ENCODE measurements around the gene NEDD4L.

NEDD4L gene

DNA sequence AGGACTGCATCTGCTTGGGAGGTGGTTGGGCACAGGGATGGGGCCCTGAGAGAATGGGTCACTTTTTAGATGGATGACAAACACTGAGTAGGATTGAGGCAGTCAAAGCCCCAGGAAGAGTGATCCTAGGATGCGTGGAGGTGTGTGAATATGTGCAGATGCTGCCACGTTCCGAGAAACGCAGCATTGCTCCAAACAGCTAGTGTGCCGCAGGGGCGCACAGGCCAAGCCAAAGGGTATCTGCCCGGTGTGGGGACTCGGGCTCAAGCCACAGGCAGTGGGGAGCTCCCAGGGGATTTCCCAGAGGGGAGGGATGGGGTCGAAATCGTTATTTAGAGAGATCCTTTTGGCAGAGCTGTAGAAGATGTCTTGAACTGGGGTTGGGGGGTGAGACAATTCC, 310.8 kb downstream of the NEDD4L start:
- no peak for ATAC-seq

DNA sequence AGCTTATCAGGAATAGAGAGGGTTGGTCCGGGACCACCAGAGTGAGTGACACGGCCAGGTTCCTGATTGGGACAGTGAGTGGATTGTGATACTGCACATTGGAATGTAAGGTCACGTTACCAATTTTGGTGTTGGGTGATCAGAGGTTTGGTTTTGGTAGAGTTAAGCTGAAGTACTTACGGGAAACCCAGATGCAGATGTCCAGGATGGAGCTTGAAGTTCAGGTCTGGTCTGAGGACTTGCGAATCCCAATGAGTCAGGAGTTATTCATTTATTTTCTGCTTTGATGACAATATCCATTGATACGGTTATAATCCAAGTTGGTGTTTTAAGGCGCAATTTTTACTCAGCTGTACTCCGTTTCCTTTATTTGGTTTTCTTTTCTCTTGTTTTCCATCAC, 311.2 kb downstream of the NEDD4L start:
- no peak for TF ChIP-seq TOX (CRISPR knock-in tag; IDR thresholded peaks at IDR 0.05; ENCODE audit: borderline replicate concordance)
- no peak for TF ChIP-seq CREB5 (CRISPR knock-in tag; IDR thresholded peaks at IDR 0.05; ENCODE audit: low read depth)
- no peak for TF ChIP-seq CSDC2 (CRISPR knock-in tag; IDR thresholded peaks at IDR 0.05)
- TF ChIP-seq ZNF8 (CRISPR knock-in tag; IDR thresholded peaks at IDR 0.05) = no peak
- no peak for TF ChIP-seq PATZ1 (CRISPR knock-in tag; IDR thresholded peaks at IDR 0.05; ENCODE audit: borderline replicate concordance)
- no peak for TF ChIP-seq ISL1 (CRISPR knock-in tag; IDR thresholded peaks at IDR 0.05)
- no peak for TF ChIP-seq ZNF565 (CRISPR knock-in tag; conservative IDR thresholded peaks at IDR 0.05; ENCODE audit: low read depth)
- TF ChIP-seq BACH2 (CRISPR knock-in tag; IDR thresholded peaks at IDR 0.05; ENCODE audit: borderline replicate concordance) = no peak
- TF ChIP-seq TSHZ2 (CRISPR knock-in tag; IDR thresholded peaks at IDR 0.05) = no peak
- TF ChIP-seq ZFP30 (CRISPR knock-in tag; IDR thresholded peaks at IDR 0.05) = no peak
- TF ChIP-seq POU6F1 (CRISPR knock-in tag; IDR thresholded peaks at IDR 0.05; ENCODE audit: borderline replicate concordance, low read depth) = no peak
- TF ChIP-seq ZNF70 (CRISPR knock-in tag; IDR thresholded peaks at IDR 0.05) = no peak
- ATAC-seq = no peak

More for the DNA sequence above, 310.8 kb downstream of the NEDD4L start:
- TF ChIP-seq CREB5 (CRISPR knock-in tag; IDR thresholded peaks at IDR 0.05; ENCODE audit: low read depth) (no peak), TSHZ2 (CRISPR knock-in tag; IDR thresholded peaks at IDR 0.05) (no peak), ARNTL (CRISPR knock-in tag; IDR thresholded peaks at IDR 0.05; ENCODE audit: borderline replicate concordance, low read depth) (no peak)

- no peak for ATAC-seq
- TF ChIP-seq CSDC2 (CRISPR knock-in tag; IDR thresholded peaks at IDR 0.05) = no peak
- no peak for TF ChIP-seq CREB5 (CRISPR knock-in tag; IDR thresholded peaks at IDR 0.05; ENCODE audit: low read depth)
- TF ChIP-seq CSRNP3 (CRISPR knock-in tag; IDR thresholded peaks at IDR 0.05) = no peak
- TF ChIP-seq ISL1 (CRISPR knock-in tag; IDR thresholded peaks at IDR 0.05) = no peak
- TF ChIP-seq ZFP30 (CRISPR knock-in tag; IDR thresholded peaks at IDR 0.05) = no peak
- TF ChIP-seq SNAI2 (CRISPR knock-in tag; IDR thresholded peaks at IDR 0.05) = no peak
- TF ChIP-seq TOX (CRISPR knock-in tag; IDR thresholded peaks at IDR 0.05; ENCODE audit: borderline replicate concordance) = no peak
- no peak for TF ChIP-seq POU6F1 (CRISPR knock-in tag; IDR thresholded peaks at IDR 0.05; ENCODE audit: borderline replicate concordance, low read depth)
- TF ChIP-seq BACH2 (CRISPR knock-in tag; IDR thresholded peaks at IDR 0.05; ENCODE audit: borderline replicate concordance) = no peak
- TF ChIP-seq ZFP3 (CRISPR knock-in tag; IDR thresholded peaks at IDR 0.05) = no peak
- no peak for TF ChIP-seq TCF4 (CRISPR knock-in tag; IDR thresholded peaks at IDR 0.05; ENCODE audit: borderline replicate concordance)
- no peak for TF ChIP-seq OSR1 (CRISPR knock-in tag; IDR thresholded peaks at IDR 0.05)
- no peak for TF ChIP-seq ARNTL (CRISPR knock-in tag; IDR thresholded peaks at IDR 0.05; ENCODE audit: borderline replicate concordance, low read depth)
- no peak for TF ChIP-seq ZNF8 (CRISPR knock-in tag; IDR thresholded peaks at IDR 0.05)
These were observed 315.2 kb downstream of the NEDD4L start for GRCh38 chr18:58359218-58359617.
